ENCODE results near the gene QKI.

DNA sequence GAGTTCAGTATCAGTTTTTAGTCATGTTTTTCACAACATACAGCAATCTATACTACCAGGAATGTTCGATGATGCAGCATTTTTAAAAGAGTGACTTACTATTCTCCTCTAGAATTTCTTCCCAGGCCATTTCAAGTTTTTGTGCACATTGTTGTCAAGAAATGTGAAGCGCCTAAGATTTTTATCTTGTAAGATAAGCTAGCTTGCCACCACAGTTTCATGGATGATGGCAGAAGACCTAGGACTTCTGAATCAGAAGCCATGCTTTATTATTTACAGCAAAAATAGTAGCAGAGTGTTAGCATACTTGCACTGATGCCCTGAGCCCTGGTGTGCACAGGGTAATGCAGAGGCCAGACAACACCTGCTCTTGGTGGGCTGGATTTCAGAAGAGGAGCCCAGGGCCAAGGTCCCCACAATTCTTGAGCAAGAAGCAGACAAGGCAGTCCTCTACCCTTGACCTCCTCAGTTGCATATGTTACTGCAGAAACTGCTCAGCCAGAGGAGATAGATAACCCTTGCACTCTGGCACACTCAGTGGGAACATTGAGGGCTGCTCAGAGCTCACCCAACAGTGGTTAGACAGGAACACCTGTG is 99.2 kb downstream of the QKI start:
- no peak for TF ChIP-seq EZH2 (IDR thresholded peaks at IDR 0.05; ENCODE audit: borderline replicate concordance)
- TF ChIP-seq, protein P1, sequence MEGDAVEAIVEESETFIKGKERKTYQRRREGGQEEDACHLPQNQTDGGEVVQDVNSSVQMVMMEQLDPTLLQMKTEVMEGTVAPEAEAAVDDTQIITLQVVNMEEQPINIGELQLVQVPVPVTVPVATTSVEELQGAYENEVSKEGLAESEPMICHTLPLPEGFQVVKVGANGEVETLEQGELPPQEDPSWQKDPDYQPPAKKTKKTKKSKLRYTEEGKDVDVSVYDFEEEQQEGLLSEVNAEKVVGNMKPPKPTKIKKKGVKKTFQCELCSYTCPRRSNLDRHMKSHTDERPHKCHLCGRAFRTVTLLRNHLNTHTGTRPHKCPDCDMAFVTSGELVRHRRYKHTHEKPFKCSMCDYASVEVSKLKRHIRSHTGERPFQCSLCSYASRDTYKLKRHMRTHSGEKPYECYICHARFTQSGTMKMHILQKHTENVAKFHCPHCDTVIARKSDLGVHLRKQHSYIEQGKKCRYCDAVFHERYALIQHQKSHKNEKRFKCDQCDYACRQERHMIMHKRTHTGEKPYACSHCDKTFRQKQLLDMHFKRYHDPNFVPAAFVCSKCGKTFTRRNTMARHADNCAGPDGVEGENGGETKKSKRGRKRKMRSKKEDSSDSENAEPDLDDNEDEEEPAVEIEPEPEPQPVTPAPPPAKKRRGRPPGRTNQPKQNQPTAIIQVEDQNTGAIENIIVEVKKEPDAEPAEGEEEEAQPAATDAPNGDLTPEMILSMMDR (IDR thresholded peaks at IDR 0.05; ENCODE audit: poor library complexity): no peak

Measured in hepatocyte (in vitro differentiated cells).